ENCODE measurements around the gene DHCR7.

- no peak for TF ChIP-seq EZH2phosphoT487 (IDR thresholded peaks at IDR 0.05; ENCODE audit: unreplicated experiment)
- TF ChIP-seq, protein P1, sequence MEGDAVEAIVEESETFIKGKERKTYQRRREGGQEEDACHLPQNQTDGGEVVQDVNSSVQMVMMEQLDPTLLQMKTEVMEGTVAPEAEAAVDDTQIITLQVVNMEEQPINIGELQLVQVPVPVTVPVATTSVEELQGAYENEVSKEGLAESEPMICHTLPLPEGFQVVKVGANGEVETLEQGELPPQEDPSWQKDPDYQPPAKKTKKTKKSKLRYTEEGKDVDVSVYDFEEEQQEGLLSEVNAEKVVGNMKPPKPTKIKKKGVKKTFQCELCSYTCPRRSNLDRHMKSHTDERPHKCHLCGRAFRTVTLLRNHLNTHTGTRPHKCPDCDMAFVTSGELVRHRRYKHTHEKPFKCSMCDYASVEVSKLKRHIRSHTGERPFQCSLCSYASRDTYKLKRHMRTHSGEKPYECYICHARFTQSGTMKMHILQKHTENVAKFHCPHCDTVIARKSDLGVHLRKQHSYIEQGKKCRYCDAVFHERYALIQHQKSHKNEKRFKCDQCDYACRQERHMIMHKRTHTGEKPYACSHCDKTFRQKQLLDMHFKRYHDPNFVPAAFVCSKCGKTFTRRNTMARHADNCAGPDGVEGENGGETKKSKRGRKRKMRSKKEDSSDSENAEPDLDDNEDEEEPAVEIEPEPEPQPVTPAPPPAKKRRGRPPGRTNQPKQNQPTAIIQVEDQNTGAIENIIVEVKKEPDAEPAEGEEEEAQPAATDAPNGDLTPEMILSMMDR (conservative IDR thresholded peaks at IDR 0.05; ENCODE audit: low read depth in 2 of 2), result no peak
- no peak for TF ChIP-seq EZH2 (IDR thresholded peaks at IDR 0.05; ENCODE audit: low read depth, unreplicated experiment)
- TF ChIP-seq, protein P2, sequence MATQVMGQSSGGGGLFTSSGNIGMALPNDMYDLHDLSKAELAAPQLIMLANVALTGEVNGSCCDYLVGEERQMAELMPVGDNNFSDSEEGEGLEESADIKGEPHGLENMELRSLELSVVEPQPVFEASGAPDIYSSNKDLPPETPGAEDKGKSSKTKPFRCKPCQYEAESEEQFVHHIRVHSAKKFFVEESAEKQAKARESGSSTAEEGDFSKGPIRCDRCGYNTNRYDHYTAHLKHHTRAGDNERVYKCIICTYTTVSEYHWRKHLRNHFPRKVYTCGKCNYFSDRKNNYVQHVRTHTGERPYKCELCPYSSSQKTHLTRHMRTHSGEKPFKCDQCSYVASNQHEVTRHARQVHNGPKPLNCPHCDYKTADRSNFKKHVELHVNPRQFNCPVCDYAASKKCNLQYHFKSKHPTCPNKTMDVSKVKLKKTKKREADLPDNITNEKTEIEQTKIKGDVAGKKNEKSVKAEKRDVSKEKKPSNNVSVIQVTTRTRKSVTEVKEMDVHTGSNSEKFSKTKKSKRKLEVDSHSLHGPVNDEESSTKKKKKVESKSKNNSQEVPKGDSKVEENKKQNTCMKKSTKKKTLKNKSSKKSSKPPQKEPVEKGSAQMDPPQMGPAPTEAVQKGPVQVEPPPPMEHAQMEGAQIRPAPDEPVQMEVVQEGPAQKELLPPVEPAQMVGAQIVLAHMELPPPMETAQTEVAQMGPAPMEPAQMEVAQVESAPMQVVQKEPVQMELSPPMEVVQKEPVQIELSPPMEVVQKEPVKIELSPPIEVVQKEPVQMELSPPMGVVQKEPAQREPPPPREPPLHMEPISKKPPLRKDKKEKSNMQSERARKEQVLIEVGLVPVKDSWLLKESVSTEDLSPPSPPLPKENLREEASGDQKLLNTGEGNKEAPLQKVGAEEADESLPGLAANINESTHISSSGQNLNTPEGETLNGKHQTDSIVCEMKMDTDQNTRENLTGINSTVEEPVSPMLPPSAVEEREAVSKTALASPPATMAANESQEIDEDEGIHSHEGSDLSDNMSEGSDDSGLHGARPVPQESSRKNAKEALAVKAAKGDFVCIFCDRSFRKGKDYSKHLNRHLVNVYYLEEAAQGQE (IDR thresholded peaks at IDR 0.05; ENCODE audit: unreplicated experiment), result no peak
- TF ChIP-seq POLR2AphosphoS5 (IDR thresholded peaks at IDR 0.05; ENCODE audit: low read depth), result no peak
- TF ChIP-seq CREB1 (CRISPR knock-in tag; IDR thresholded peaks at IDR 0.05; ENCODE audit: low read depth), result no peak
- no peak for TF ChIP-seq STAT1 (IDR thresholded peaks at IDR 0.05; ENCODE audit: unreplicated experiment)
- no peak for TF ChIP-seq ZNF462 (CRISPR knock-in tag; IDR thresholded peaks at IDR 0.05)
- TF ChIP-seq JUNB (IDR thresholded peaks at IDR 0.05; ENCODE audit: unreplicated experiment), result no peak
- no peak for TF ChIP-seq ZNF114 (CRISPR knock-in tag; IDR thresholded peaks at IDR 0.05)
- TF ChIP-seq, protein P3, sequence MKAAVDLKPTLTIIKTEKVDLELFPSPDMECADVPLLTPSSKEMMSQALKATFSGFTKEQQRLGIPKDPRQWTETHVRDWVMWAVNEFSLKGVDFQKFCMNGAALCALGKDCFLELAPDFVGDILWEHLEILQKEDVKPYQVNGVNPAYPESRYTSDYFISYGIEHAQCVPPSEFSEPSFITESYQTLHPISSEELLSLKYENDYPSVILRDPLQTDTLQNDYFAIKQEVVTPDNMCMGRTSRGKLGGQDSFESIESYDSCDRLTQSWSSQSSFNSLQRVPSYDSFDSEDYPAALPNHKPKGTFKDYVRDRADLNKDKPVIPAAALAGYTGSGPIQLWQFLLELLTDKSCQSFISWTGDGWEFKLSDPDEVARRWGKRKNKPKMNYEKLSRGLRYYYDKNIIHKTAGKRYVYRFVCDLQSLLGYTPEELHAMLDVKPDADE (IDR thresholded peaks at IDR 0.05), result no peak
- no peak for TF ChIP-seq ZNF331 (CRISPR knock-in tag; IDR thresholded peaks at IDR 0.05; ENCODE audit: low read depth)
These were observed 41.5 kb downstream of the DHCR7 start for GRCh38 chr11:71406681-71407080.

Data from GM23338 (cell line).